T-helper 17 cell (primary cell): ENCODE measurements around the gene HS3ST6. TPM values are rescaled to one million over a fixed set of nuclear protein-coding genes. Genes with fewer than 3 reads are reported as not detected.

Experiments
- ATAC-seq: fragments of 150-1000 bp; cut with Tn5 transposase; 2 replicates; pipeline ENCODE4 v1.10.0; 2021; ENCODE audit warnings: mild to moderate bottlenecking, moderate library complexity
- DNase-seq, 3 donors: peaks; one replicate each; pipeline versions ENCODE4 v3.0.0 to v3.0.0-alpha.2; 2020 to 2021
- H3K9me3 ChIP-seq: one replicate; pipeline ENCODE4 v1.7.0; 2013; ENCODE audit warnings: low read length, mild to moderate bottlenecking; ENCODE audit not compliant: control insufficient read depth, poor library complexity, severe bottlenecking
- H3K27ac Mint-ChIP-seq: one replicate; pipeline ENCODE4 v1.8.0; 2022; ENCODE audit warnings: mild to moderate bottlenecking, moderate library complexity, mixed read lengths
- H3K27me3 Mint-ChIP-seq: one replicate; pipeline ENCODE4 v1.8.0; 2022; ENCODE audit warnings: mixed read lengths
- H3K36me3 Mint-ChIP-seq: one replicate; pipeline ENCODE4 v1.8.0; 2022; ENCODE audit warnings: low read depth, mixed read lengths
- H3K4me1 Mint-ChIP-seq: one replicate; pipeline ENCODE4 v1.8.0; 2022; ENCODE audit warnings: mild to moderate bottlenecking, mixed read lengths
- H3K4me3 Mint-ChIP-seq: one replicate; pipeline ENCODE4 v1.8.0; 2022; ENCODE audit warnings: mild to moderate bottlenecking, moderate library complexity, mixed read lengths
- total RNA-seq, 4 donors: library from RNA in 2 of 4; stranded (reverse) in 2 of 4; gene quantifications; one replicate each; pipeline ENCODE4 v1.2.3 and lab custom pipeline; 2022 to 2026

Gene HS3ST6
- total RNA-seq, 2 donors from 2014 or later, result not detected

- DNase-seq (no peak), ATAC-seq (no peak)
- H3K9me3 ChIP-seq, result no peaks in the 10 kb centered on the region
- H3K4me3 Mint-ChIP-seq, result no peak overlapping the region
- H3K4me1 Mint-ChIP-seq, result peaks cover 5% of the 10 kb centered on the region
- peaks cover 39% of the 10 kb centered on the region for H3K27me3 Mint-ChIP-seq
- H3K27ac Mint-ChIP-seq, result no peak overlapping the region
- peaks cover 8% of the 10 kb centered on the region for H3K36me3 Mint-ChIP-seq
Measured at GRCh38 chr16:1862394-1862793, 55.8 kb downstream of the HS3ST6 start.

GRCh38 chr16:1861730-1862129, 56.5 kb downstream of the HS3ST6 start:
- no peak for ATAC-seq
- Mint-ChIP-seq H3K4me1 (peaks cover 5% of the 10 kb centered on the region), H3K27ac (no peak overlapping the region), H3K4me3 (no peak overlapping the region), H3K27me3 (peaks cover 46% of the 10 kb centered on the region), H3K36me3 (peaks cover 11% of the 10 kb centered on the region)
- DNase-seq, result no peak
- no peaks in the 10 kb centered on the region for H3K9me3 ChIP-seq

Other genes with a start within 250 kb of the HS3ST6 start
- 10 to 100 TPM; 11.6 to 14.4 TPM for gene JPT2, start 240.1 kb downstream of the HS3ST6 start, total RNA-seq
- gene MAPK8IP3, start 212.2 kb downstream of the HS3ST6 start, total RNA-seq, result 100 to 1,000 TPM; 221 to 247 TPM
- gene NME3, start 146.9 kb downstream of the HS3ST6 start, total RNA-seq, result 10 to 100 TPM; 54.0 to 61.9 TPM
- 10 to 100 TPM; 30.6 to 30.8 TPM for gene EME2, start 145.6 kb downstream of the HS3ST6 start, total RNA-seq
- 10 to 100 TPM; 45.1 to 57.5 TPM for gene MRPS34, start 145.3 kb downstream of the HS3ST6 start, total RNA-seq
- gene SPSB3, start 135.8 kb downstream of the HS3ST6 start, total RNA-seq, result 100 to 1,000 TPM in 1 of 2 donors, 10 to 100 TPM in 1; 92.2 to 101 TPM
- 10 to 100 TPM; 41.7 to 44.9 TPM for gene NUBP2, start 135.5 kb downstream of the HS3ST6 start, total RNA-seq
- under 1 TPM; 0.25 to 0.55 TPM for gene IGFALS, start 124.7 kb downstream of the HS3ST6 start, total RNA-seq
- gene HAGH, start 91.6 kb downstream of the HS3ST6 start, total RNA-seq, result 10 to 100 TPM; 35.8 to 37.9 TPM
- gene FAHD1, start 91.2 kb downstream of the HS3ST6 start, total RNA-seq, result 1 to 10 TPM; 6.1 to 7.9 TPM
- not detected for gene MEIOB, start 46.3 kb downstream of the HS3ST6 start, total RNA-seq
- 1 to 10 TPM; 3.8 to 4.9 TPM for gene MSRB1, start 24.8 kb upstream of the HS3ST6 start, total RNA-seq
- gene RPL3L, start 36.3 kb upstream of the HS3ST6 start, total RNA-seq, result not detected
- 10 to 100 TPM; 57.7 to 58.1 TPM for gene NDUFB10, start 41.1 kb upstream of the HS3ST6 start, total RNA-seq
- 1,000 to 10,000 TPM; 3,200 to 3,361 TPM for gene RPS2, start 46.4 kb upstream of the HS3ST6 start, total RNA-seq
- not detected for gene RNF151, start 48.4 kb upstream of the HS3ST6 start, total RNA-seq
- gene TBL3, start 53.6 kb upstream of the HS3ST6 start, total RNA-seq, result 10 to 100 TPM; 19.5 to 20.8 TPM
- under 1 TPM; 0.40 to 0.78 TPM for gene NOXO1, start 63.1 kb upstream of the HS3ST6 start, total RNA-seq
- 10 to 100 TPM; 16.2 to 22.1 TPM for gene GFER, start 65.8 kb upstream of the HS3ST6 start, total RNA-seq
- 1 to 10 TPM; 7.3 to 8.1 TPM for gene SYNGR3, start 71.6 kb upstream of the HS3ST6 start, total RNA-seq
- 10 to 100 TPM; 45.2 to 46.7 TPM for gene ZNF598, start 91.4 kb upstream of the HS3ST6 start, total RNA-seq
- gene NPW, start 101.4 kb upstream of the HS3ST6 start, total RNA-seq, result 1 to 10 TPM in 1 of 2 donors, not detected in 1; 2.0 TPM
- 1 to 10 TPM; 2.2 to 3.9 TPM for gene NHERF2, start 108.5 kb upstream of the HS3ST6 start, total RNA-seq
- 1 to 10 TPM; 6.7 to 6.8 TPM for gene NTHL1, start 129.4 kb upstream of the HS3ST6 start, total RNA-seq
- 100 to 1,000 TPM; 123 TPM for gene TSC2, start 129.6 kb upstream of the HS3ST6 start, total RNA-seq
- 10 to 100 TPM; 86.6 to 88.9 TPM for gene PKD1, start 217.5 kb upstream of the HS3ST6 start, total RNA-seq
- under 1 TPM; 0.21 to 0.57 TPM for gene RAB26, start 230.2 kb upstream of the HS3ST6 start, total RNA-seq
- 10 to 100 TPM; 32.4 to 35.0 TPM for gene TRAF7, start 237.4 kb upstream of the HS3ST6 start, total RNA-seq